Spleen (tissue), 11 donors: ENCODE data around the gene MAML1. TPM values are rescaled to one million over a fixed set of nuclear protein-coding genes. Genes with fewer than 3 reads are reported as not detected.

ENCODE experiments used
- DNase-seq: peaks from one replicate; pipeline ENCODE4 v3.0.0-alpha.2; 2020
- H3K27ac ChIP-seq, 8 donors: fragments of 200-600 bp; sonication (generic) in 7 of 8; 1 replicate in 4 of 8; 2 replicates in 4 of 8; pipeline versions ENCODE4 v1.5.0 to v1.8.0; 2016 to 2021; ENCODE audit warnings: inconsistent platforms in 4 of 8, mild to moderate bottlenecking in 4 of 8, moderate library complexity in 1 of 8
- H3K27me3 ChIP-seq, 7 donors: fragments of 200-600 bp; sonication (generic) in 6 of 7; replicated peaks in 1 of 7; 1 replicate in 4 of 7; 2 replicates in 3 of 7; pipeline versions ENCODE4 v1.5.0 to v1.8.0; 2016 to 2021; ENCODE audit warnings: inconsistent platforms in 3 of 7, mild to moderate bottlenecking in 1 of 7
- H3K36me3 ChIP-seq, 6 donors: fragments of 200-600 bp; sonication (generic) in 5 of 6; 1 replicate in 4 of 6; 2 replicates in 2 of 6; pipeline versions ENCODE4 v1.5.0 to v1.8.0; 2016 to 2021; ENCODE audit warnings: inconsistent platforms in 2 of 6
- H3K4me1 ChIP-seq, 6 donors: fragments of 200-600 bp; sonication (generic) in 5 of 6; 1 replicate in 3 of 6; 2 replicates in 3 of 6; pipeline versions ENCODE4 v1.5.0 to v1.8.0; 2016 to 2021; ENCODE audit warnings: inconsistent platforms in 3 of 6
- H3K4me3 ChIP-seq, 8 donors: fragments of 200-600 bp; sonication (generic) in 7 of 8; 1 replicate in 4 of 8; 2 replicates in 4 of 8; pipeline versions ENCODE4 v1.5.0 to v1.8.0; 2016 to 2021; ENCODE audit warnings: inconsistent platforms in 4 of 8, mild to moderate bottlenecking in 4 of 8, moderate library complexity in 2 of 8
- H3K9me3 ChIP-seq, 8 donors: fragments of 200-600 bp; sonication (generic) in 7 of 8; 1 replicate in 4 of 8; 2 replicates in 4 of 8; pipeline versions ENCODE4 v1.5.0 to v1.8.0; 2016 to 2021; ENCODE audit warnings: inconsistent platforms in 4 of 8
- CTCF ChIP-seq, 11 experiments: fragments of 200-600 bp in 7 of 11; fragments of 450-650 bp in 4 of 11; sonication (generic) in 4 of 11; IDR thresholded peaks in 8 of 11; conservative IDR thresholded peaks in 3 of 11; 1 replicate in 7 of 11; 2 replicates in 4 of 11; pipeline versions ENCODE4 v1.4.0 to v1.8.0; 2016 to 2021; ENCODE audit warnings: antibody characterized with exemption in 11 of 11, inconsistent platforms in 4 of 11, mild to moderate bottlenecking in 1 of 11
- POLR2A ChIP-seq, 3 donors: fragments of 450-650 bp; IDR thresholded peaks; one replicate each; pipeline ENCODE4 v1.5.1; 2017; ENCODE audit warnings: antibody characterized with exemption in 3 of 3, mild to moderate bottlenecking in 1 of 3
- POLR2AphosphoS5 ChIP-seq, 3 donors: sonication (generic); formaldehyde crosslinking; IDR thresholded peaks; one replicate each; pipeline ENCODE4 v1.5.1; 2017; ENCODE audit warnings: antibody characterized with exemption in 3 of 3
- WGBS, 5 donors: extraction: QIAGEN DNeasy Blood & Tissue Kit in 3 of 5; methylation state at CpG; one replicate each; pipeline versions ENCODE4 v1.1.5 to v1.1.7; 2013 to 2018; 5-methylcytosine and 5-hydroxymethylcytosine counted together
- intact Hi-C: fragments of 100-400 bp; cut with DNase I; formaldehyde crosslinking; loops from one replicate; pipeline ENCODE4 v1.15.0; 2023; ENCODE audit warnings: low total_unique reads
- polyA plus RNA-seq, 3 donors: library from polyadenylated mRNA; stranded (reverse); fragments of 200-250 nt; gene quantifications; one replicate each; pipeline ENCODE4 v1.2.1, GENCODE V29; 2013
- total RNA-seq, 7 donors: library from RNA; depleted of rRNA in 3 of 7; stranded (reverse); fragments of >200 nt in 3 of 7; fragmentation: NEBNext Ultra II Directional in 4 of 7; extraction: Animal tissue kit (Norgen Biotek cat#: 25700) in 4 of 7; gene quantifications; one replicate each; pipeline versions ENCODE4 v1.1.0 to v1.2.1, GENCODE V29; 2016 to 2021
- donor health status: healthy with polysubstance abuse.
- donor health status: DM: no; HTN: no; CAD: no; lungs with moderate emphysema.
- donor health status: DM: no; HTN: no; CAD: no.
- donor health status: Bipolar disorder and iron deficiency.
- donor health status: healthy.
- donor health status: DM: no; HTN: no; CAD: no.
- donor health status: DM: yes; HTN: yes; CAD: no.

The MAML1 gene
- total and polyA plus RNA-seq, 10 donors = 4.7 to 42.8 (median 33.7) TPM

- intact Hi-C loops = loop anchor here (10.0 kb wide), 1 partner anchor 54 kb away; the partner anchor contains the start of gene MRNIP
- peaks cover 0 to 48% (median 42%) of the 10 kb centered on the region in 6 donors for H3K36me3 ChIP-seq
- H3K4me3 ChIP-seq = no peak overlapping the region
- WGBS, 5 donors = 81 to 88% (median 87%) methylated on average over 12 of the region's 12 CpGs
- DNase-seq = peak; percentile 72
- H3K27me3 ChIP-seq = no peaks in the 10 kb centered on the region
- H3K9me3 ChIP-seq = no peaks in the 10 kb centered on the region
- H3K27ac ChIP-seq = no peak overlapping the region
- no peak for TF ChIP-seq CTCF (IDR thresholded peaks at IDR 0.05 in 8 of 11, conservative IDR thresholded peaks at IDR 0.05 in 3 of 11)
- no peak for TF ChIP-seq POLR2AphosphoS5 (IDR thresholded peaks at IDR 0.05)
- no peak for TF ChIP-seq POLR2A (IDR thresholded peaks at IDR 0.05)
- H3K4me1 ChIP-seq = peaks cover 28 to 66% (median 56%) of the 10 kb centered on the region in 6 donors
Observed at GRCh38 chr5:179800696-179801201, 68.1 kb downstream of the MAML1 start.

- TF ChIP-seq CTCF (IDR thresholded peaks at IDR 0.05 in 8 of 11, conservative IDR thresholded peaks at IDR 0.05 in 3 of 11) (peak; percentile 28 to 92 (median 75)), POLR2AphosphoS5 (IDR thresholded peaks at IDR 0.05) (peak; percentile 69 to 71 (median 70)), POLR2A (IDR thresholded peaks at IDR 0.05) (no peak)
- peaks cover 28 to 60% (median 50%) of the 10 kb centered on the region in 6 donors for H3K4me1 ChIP-seq
- 64 to 72% (median 66%) methylated on average over 43 to 67 of the region's 67 CpGs for WGBS, 5 donors
- intact Hi-C loops = loop anchor here (10.0 kb wide), 1 partner anchor 53 kb away; the partner anchor contains the start of gene MRNIP
- peak overlapping the region in 1 of 8 donors; percentile 13 for H3K4me3 ChIP-seq
- peak; percentile 94 for DNase-seq
- no peaks in the 10 kb centered on the region for H3K27me3 ChIP-seq
- H3K27ac ChIP-seq = no peak overlapping the region
- H3K9me3 ChIP-seq = no peaks in the 10 kb centered on the region
- peaks cover 0 to 48% (median 42%) of the 10 kb centered on the region in 6 donors for H3K36me3 ChIP-seq
Observed at GRCh38 chr5:179801304-179802206, 68.9 kb downstream of the MAML1 start.

- Histone ChIP-seq H3K36me3 (peaks cover 0 to 43% (median 40%) of the 10 kb centered on the region in 6 donors), H3K27ac (peak overlapping the region in 1 of 8 donors; percentile 96), H3K9me3 (no peaks in the 10 kb centered on the region), H3K27me3 (no peaks in the 10 kb centered on the region), H3K4me1 (peaks cover 28 to 56% (median 46%) of the 10 kb centered on the region in 6 donors), H3K4me3 (no peak overlapping the region)
- intact Hi-C loops = loop anchor here (10.0 kb wide), 1 partner anchor 52 kb away; the partner anchor contains the start of gene MRNIP
- WGBS, 5 donors = 90 to 95% (median 92%) methylated on average over 13 to 19 of the region's 19 CpGs
- peak; percentile 65 for DNase-seq
- TF ChIP-seq POLR2AphosphoS5 (IDR thresholded peaks at IDR 0.05) = no peak
- TF ChIP-seq POLR2A (IDR thresholded peaks at IDR 0.05) = no peak
- no peak for TF ChIP-seq CTCF (IDR thresholded peaks at IDR 0.05 in 8 of 11, conservative IDR thresholded peaks at IDR 0.05 in 3 of 11)
Observed at GRCh38 chr5:179802207-179802883, 69.7 kb downstream of the MAML1 start.
